K562 (cell line): ENCODE results near the gene HLA-DMB. TPM values are rescaled to one million over a fixed set of nuclear protein-coding genes. Genes with fewer than 3 reads are reported as not detected.
A peak's percentile ranks its signal among the peaks of the same experiment; 100 is the strongest.

Experiments used
- CREM ChIP-seq: IDR thresholded peaks from 2 replicates; pipeline ENCODE4 v1.6.1; 2014; ENCODE audit warnings: antibody characterized with exemption, low read depth
- FIP1L1 ChIP-seq: fragments of 200-400 bp; formaldehyde crosslinking; IDR thresholded peaks from 2 replicates; pipeline ENCODE4 v1.6.1; 2018; ENCODE audit warnings: mild to moderate bottlenecking, low read depth, low read length; ENCODE audit not compliant: poor library complexity, severe bottlenecking
- NFXL1 ChIP-seq: fragments of 450-650 bp; formaldehyde crosslinking; IDR thresholded peaks from 2 replicates; pipeline ENCODE4 v1.4.0; 2021; ENCODE audit warnings: mild to moderate bottlenecking
- polyA plus RNA-seq, 8 experiments: library from polyadenylated mRNA; depleted of rRNA in 4 of 8; stranded (reverse) in 5 of 8; unstranded in 3 of 8; fragments of >200 nt; fragmentation: Nextera tagmentation in 2 of 8; fragmentation: Illumina TruSeq in 1 of 8; extraction: Ambion mirVana in 2 of 8; extraction: Trizol in 1 of 8; gene quantifications; 2 replicates each; pipeline versions ENCODE4 v1.2.1 to v1.2.3, GENCODE V29; 2011 to 2014; ENCODE audit warnings: inconsistent platforms in 1 of 8, missing spikeins in 1 of 8
- total RNA-seq, 7 experiments: library from RNA; depleted of rRNA in 6 of 7; stranded (reverse); fragments of >200 nt in 6 of 7; fragmentation: Illumina TruSeq in 2 of 7; extraction: Trizol in 2 of 7; gene quantifications; 2 replicates each; pipeline versions ENCODE4 v1.2.1 to v1.2.3, GENCODE V29; 2011 to 2021; ENCODE audit warnings: low replicate concordance in 1 of 7
- TF ChIP-seq, protein P1 (sequence below): fragments of 450-650 bp; IDR thresholded peaks from 2 replicates; pipeline ENCODE4 v1.6.1; 2016; ENCODE audit warnings: mild to moderate bottlenecking, moderate library complexity
- TF ChIP-seq, protein P2 (sequence below): fragments of 450-650 bp; IDR thresholded peaks from 2 replicates; pipeline ENCODE4 v1.7.1; 2018; ENCODE audit warnings: mild to moderate bottlenecking, low read depth; ENCODE audit not compliant: partially characterized antibody

HLA-DMB gene
- total and polyA plus RNA-seq, 9 of the 15 experiments (the other 6 are each of a cell fraction or from before 2014, with no cell fraction given), result 0.38 TPM; not detected in 8

DNA sequence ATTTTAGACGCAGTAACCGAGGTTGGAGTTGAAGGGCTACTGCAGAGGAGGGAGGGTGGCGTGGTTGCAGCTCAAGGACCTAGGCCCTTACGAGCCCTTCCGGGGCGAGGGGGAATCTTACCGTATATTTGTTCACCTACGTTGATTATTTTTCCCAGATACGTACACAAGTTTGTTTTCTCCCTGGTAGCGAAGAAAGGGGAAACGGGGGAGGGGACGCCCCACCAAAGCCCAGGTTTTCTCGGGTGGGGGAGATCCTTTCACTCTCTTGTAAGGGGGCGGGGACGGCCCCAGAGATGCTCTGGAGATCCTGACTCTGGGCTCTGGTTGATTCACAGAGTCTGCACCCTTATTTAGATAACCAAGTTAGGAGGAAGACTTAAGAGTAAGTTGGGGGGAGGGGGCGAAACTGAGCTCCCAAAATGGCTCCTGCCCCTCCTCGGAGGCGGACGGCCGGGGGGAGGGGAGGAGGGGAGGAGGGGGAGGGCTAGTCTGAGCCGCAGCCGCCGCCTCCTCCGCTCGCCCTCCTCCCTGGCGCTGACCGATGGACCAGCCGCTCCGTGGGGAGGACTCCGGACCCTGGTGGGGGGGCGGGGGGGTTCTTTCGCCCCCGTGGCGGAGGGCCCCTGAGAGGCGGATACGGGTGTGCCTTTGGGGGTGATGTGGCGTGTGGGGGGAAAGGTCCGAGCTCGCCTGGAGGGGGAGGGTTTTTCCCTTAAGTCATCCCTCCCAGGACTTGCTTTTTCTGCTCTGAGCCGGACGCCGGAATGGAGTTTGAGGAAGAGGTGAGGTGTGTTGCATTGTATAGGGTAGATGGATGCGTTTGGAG lies 29.8 kb upstream of the HLA-DMB start (continued):
- TF ChIP-seq, protein P1, sequence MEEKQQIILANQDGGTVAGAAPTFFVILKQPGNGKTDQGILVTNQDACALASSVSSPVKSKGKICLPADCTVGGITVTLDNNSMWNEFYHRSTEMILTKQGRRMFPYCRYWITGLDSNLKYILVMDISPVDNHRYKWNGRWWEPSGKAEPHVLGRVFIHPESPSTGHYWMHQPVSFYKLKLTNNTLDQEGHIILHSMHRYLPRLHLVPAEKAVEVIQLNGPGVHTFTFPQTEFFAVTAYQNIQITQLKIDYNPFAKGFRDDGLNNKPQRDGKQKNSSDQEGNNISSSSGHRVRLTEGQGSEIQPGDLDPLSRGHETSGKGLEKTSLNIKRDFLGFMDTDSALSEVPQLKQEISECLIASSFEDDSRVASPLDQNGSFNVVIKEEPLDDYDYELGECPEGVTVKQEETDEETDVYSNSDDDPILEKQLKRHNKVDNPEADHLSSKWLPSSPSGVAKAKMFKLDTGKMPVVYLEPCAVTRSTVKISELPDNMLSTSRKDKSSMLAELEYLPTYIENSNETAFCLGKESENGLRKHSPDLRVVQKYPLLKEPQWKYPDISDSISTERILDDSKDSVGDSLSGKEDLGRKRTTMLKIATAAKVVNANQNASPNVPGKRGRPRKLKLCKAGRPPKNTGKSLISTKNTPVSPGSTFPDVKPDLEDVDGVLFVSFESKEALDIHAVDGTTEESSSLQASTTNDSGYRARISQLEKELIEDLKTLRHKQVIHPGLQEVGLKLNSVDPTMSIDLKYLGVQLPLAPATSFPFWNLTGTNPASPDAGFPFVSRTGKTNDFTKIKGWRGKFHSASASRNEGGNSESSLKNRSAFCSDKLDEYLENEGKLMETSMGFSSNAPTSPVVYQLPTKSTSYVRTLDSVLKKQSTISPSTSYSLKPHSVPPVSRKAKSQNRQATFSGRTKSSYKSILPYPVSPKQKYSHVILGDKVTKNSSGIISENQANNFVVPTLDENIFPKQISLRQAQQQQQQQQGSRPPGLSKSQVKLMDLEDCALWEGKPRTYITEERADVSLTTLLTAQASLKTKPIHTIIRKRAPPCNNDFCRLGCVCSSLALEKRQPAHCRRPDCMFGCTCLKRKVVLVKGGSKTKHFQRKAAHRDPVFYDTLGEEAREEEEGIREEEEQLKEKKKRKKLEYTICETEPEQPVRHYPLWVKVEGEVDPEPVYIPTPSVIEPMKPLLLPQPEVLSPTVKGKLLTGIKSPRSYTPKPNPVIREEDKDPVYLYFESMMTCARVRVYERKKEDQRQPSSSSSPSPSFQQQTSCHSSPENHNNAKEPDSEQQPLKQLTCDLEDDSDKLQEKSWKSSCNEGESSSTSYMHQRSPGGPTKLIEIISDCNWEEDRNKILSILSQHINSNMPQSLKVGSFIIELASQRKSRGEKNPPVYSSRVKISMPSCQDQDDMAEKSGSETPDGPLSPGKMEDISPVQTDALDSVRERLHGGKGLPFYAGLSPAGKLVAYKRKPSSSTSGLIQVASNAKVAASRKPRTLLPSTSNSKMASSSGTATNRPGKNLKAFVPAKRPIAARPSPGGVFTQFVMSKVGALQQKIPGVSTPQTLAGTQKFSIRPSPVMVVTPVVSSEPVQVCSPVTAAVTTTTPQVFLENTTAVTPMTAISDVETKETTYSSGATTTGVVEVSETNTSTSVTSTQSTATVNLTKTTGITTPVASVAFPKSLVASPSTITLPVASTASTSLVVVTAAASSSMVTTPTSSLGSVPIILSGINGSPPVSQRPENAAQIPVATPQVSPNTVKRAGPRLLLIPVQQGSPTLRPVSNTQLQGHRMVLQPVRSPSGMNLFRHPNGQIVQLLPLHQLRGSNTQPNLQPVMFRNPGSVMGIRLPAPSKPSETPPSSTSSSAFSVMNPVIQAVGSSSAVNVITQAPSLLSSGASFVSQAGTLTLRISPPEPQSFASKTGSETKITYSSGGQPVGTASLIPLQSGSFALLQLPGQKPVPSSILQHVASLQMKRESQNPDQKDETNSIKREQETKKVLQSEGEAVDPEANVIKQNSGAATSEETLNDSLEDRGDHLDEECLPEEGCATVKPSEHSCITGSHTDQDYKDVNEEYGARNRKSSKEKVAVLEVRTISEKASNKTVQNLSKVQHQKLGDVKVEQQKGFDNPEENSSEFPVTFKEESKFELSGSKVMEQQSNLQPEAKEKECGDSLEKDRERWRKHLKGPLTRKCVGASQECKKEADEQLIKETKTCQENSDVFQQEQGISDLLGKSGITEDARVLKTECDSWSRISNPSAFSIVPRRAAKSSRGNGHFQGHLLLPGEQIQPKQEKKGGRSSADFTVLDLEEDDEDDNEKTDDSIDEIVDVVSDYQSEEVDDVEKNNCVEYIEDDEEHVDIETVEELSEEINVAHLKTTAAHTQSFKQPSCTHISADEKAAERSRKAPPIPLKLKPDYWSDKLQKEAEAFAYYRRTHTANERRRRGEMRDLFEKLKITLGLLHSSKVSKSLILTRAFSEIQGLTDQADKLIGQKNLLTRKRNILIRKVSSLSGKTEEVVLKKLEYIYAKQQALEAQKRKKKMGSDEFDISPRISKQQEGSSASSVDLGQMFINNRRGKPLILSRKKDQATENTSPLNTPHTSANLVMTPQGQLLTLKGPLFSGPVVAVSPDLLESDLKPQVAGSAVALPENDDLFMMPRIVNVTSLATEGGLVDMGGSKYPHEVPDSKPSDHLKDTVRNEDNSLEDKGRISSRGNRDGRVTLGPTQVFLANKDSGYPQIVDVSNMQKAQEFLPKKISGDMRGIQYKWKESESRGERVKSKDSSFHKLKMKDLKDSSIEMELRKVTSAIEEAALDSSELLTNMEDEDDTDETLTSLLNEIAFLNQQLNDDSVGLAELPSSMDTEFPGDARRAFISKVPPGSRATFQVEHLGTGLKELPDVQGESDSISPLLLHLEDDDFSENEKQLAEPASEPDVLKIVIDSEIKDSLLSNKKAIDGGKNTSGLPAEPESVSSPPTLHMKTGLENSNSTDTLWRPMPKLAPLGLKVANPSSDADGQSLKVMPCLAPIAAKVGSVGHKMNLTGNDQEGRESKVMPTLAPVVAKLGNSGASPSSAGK, result no peak
- TF ChIP-seq, protein P2, sequence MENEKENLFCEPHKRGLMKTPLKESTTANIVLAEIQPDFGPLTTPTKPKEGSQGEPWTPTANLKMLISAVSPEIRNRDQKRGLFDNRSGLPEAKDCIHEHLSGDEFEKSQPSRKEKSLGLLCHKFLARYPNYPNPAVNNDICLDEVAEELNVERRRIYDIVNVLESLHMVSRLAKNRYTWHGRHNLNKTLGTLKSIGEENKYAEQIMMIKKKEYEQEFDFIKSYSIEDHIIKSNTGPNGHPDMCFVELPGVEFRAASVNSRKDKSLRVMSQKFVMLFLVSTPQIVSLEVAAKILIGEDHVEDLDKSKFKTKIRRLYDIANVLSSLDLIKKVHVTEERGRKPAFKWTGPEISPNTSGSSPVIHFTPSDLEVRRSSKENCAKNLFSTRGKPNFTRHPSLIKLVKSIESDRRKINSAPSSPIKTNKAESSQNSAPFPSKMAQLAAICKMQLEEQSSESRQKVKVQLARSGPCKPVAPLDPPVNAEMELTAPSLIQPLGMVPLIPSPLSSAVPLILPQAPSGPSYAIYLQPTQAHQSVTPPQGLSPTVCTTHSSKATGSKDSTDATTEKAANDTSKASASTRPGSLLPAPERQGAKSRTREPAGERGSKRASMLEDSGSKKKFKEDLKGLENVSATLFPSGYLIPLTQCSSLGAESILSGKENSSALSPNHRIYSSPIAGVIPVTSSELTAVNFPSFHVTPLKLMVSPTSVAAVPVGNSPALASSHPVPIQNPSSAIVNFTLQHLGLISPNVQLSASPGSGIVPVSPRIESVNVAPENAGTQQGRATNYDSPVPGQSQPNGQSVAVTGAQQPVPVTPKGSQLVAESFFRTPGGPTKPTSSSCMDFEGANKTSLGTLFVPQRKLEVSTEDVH, result no peak
- TF ChIP-seq FIP1L1, result peak; percentile 12
- peak; percentile 64 for TF ChIP-seq CREM
- peak; percentile 9; the same call in 1 of the 2 replicates for TF ChIP-seq NFXL1 (CRISPR knock-in tag)
